Stomach (tissue), 9 donors: ENCODE measurements around the gene SS18. TPM values are rescaled to one million over a fixed set of nuclear protein-coding genes. Genes with fewer than 3 reads are reported as not detected.

Experiments used
- DNase-seq, 2 donors: peaks; one replicate each; pipeline versions ENCODE4 v3.0.0 to v3.0.0-alpha.2; 2013 to 2019
- H3K27ac ChIP-seq, 5 donors: fragments of 200-600 bp in 4 of 5; sonication (generic) in 4 of 5; one replicate each; pipeline ENCODE4 v1.5.1; 2013 to 2019; ENCODE audit warnings: mild to moderate bottlenecking in 1 of 5, moderate library complexity in 1 of 5
- H3K27me3 ChIP-seq, 3 donors: fragments of 200-600 bp; sonication (generic); one replicate each; pipeline ENCODE4 v1.5.1; 2017 to 2019; ENCODE audit warnings: mixed run types in 1 of 3
- H3K36me3 ChIP-seq, 4 donors: fragments of 200-600 bp; sonication (generic); 1 replicate in 3 of 4; 2 replicates in 1 of 4; pipeline ENCODE4 v1.5.1; 2016 to 2019
- H3K4me1 ChIP-seq, 4 donors: fragments of 200-600 bp; sonication (generic); one replicate each; pipeline ENCODE4 v1.5.1; 2016 to 2019
- H3K4me3 ChIP-seq, 4 donors: fragments of 200-600 bp; sonication (generic) in 3 of 4; one replicate each; pipeline ENCODE4 v1.5.1; 2016 to 2019; ENCODE audit warnings: mild to moderate bottlenecking in 1 of 4
- H3K9me3 ChIP-seq, 4 donors: fragments of 200-600 bp; sonication (generic); one replicate each; pipeline ENCODE4 v1.5.1; 2016 to 2019
- EP300 ChIP-seq: sonication (generic); formaldehyde crosslinking; IDR thresholded peaks from one replicate; pipeline ENCODE4 v1.6.1; 2017; ENCODE audit warnings: antibody characterized with exemption
- POLR2A ChIP-seq, 4 donors: fragments of 450-650 bp; IDR thresholded peaks; one replicate each; pipeline ENCODE4 v1.6.1; 2016; ENCODE audit warnings: antibody characterized with exemption in 4 of 4, control low read depth in 2 of 4, mild to moderate bottlenecking in 1 of 4, moderate library complexity in 1 of 4
- POLR2AphosphoS5 ChIP-seq, 3 donors: sonication (generic); formaldehyde crosslinking; IDR thresholded peaks; one replicate each; pipeline ENCODE4 v1.6.1; 2016; ENCODE audit warnings: antibody characterized with exemption in 3 of 3
- WGBS, 5 donors: extraction: QIAGEN DNeasy Blood & Tissue Kit in 3 of 5; methylation state at CpG; one replicate each; pipeline versions ENCODE4 v1.1.5 to v1.1.7; 2013 to 2018; 5-methylcytosine and 5-hydroxymethylcytosine counted together
- intact Hi-C: fragments of 100-400 bp; cut with DNase I; formaldehyde crosslinking; loops from one replicate; pipeline ENCODE4 v1.15.1; 2023; ENCODE audit warnings: low total_unique reads
- polyA plus RNA-seq, 3 donors: library from polyadenylated mRNA; stranded (reverse); fragments of 200-250 nt; gene quantifications; one replicate each; pipeline ENCODE4 v1.2.3, GENCODE V29; 2013
- total RNA-seq, 5 donors: library from RNA; depleted of rRNA; stranded (reverse); fragments of >200 nt; gene quantifications; one replicate each; pipeline versions ENCODE4 v1.1.0 to v1.2.3, GENCODE V29; 2014 to 2016
- TF ChIP-seq, protein P1 (sequence below), 7 experiments: fragments of 450-650 bp in 4 of 7; fragments of 200-600 bp in 3 of 7; sonication (generic) in 3 of 7; IDR thresholded peaks; one replicate each; pipeline ENCODE4 v1.5.1; 2016 to 2019; ENCODE audit warnings: antibody characterized with exemption in 7 of 7, control low read depth in 2 of 7, mild to moderate bottlenecking in 1 of 7
- donor health status: healthy with polysubstance abuse.
- donor health status: Bipolar disorder and iron deficiency.
- donor health status: healthy.

SS18 gene
- total and polyA plus RNA-seq, 8 donors: 24.6 to 138 (median 37.8) TPM

DNA sequence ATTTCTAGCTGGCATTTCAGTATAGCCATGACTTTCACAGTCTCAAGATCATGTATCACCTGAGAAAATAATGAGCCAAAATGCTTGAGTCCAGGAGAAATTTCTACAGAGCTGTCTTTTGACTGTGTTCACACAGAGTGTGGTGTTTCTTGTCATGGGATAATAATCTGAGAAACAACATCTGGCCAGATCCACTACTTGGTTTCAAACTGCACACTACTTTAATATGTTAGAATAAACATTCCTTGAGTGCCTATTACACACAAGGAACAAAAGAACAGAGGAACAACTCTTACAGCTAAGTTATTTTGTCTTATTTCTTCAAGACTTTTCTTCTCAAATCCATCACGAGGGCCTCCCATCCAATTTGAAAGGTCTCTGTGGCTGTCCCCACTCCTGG lies 108.3 kb downstream of the SS18 start:
- Histone ChIP-seq H3K4me1 (no peaks in the 10 kb centered on the region), H3K27ac (no peak overlapping the region), H3K36me3 (no peaks in the 10 kb centered on the region), H3K4me3 (no peak overlapping the region), H3K27me3 (no peaks in the 10 kb centered on the region), H3K9me3 (no peaks in the 10 kb centered on the region)
- 35 to 64% (median 52%) methylated on average over 1 of the region's 1 CpG for WGBS, 5 donors
- TF ChIP-seq, protein P1, sequence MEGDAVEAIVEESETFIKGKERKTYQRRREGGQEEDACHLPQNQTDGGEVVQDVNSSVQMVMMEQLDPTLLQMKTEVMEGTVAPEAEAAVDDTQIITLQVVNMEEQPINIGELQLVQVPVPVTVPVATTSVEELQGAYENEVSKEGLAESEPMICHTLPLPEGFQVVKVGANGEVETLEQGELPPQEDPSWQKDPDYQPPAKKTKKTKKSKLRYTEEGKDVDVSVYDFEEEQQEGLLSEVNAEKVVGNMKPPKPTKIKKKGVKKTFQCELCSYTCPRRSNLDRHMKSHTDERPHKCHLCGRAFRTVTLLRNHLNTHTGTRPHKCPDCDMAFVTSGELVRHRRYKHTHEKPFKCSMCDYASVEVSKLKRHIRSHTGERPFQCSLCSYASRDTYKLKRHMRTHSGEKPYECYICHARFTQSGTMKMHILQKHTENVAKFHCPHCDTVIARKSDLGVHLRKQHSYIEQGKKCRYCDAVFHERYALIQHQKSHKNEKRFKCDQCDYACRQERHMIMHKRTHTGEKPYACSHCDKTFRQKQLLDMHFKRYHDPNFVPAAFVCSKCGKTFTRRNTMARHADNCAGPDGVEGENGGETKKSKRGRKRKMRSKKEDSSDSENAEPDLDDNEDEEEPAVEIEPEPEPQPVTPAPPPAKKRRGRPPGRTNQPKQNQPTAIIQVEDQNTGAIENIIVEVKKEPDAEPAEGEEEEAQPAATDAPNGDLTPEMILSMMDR (IDR thresholded peaks at IDR 0.05): no peak
- TF ChIP-seq POLR2A (IDR thresholded peaks at IDR 0.05) (no peak), EP300 (no peak), POLR2AphosphoS5 (IDR thresholded peaks at IDR 0.05) (no peak)
- peak in 1 of 2 donors; percentile 23 for DNase-seq
- intact Hi-C loops: no loop called here

DNA sequence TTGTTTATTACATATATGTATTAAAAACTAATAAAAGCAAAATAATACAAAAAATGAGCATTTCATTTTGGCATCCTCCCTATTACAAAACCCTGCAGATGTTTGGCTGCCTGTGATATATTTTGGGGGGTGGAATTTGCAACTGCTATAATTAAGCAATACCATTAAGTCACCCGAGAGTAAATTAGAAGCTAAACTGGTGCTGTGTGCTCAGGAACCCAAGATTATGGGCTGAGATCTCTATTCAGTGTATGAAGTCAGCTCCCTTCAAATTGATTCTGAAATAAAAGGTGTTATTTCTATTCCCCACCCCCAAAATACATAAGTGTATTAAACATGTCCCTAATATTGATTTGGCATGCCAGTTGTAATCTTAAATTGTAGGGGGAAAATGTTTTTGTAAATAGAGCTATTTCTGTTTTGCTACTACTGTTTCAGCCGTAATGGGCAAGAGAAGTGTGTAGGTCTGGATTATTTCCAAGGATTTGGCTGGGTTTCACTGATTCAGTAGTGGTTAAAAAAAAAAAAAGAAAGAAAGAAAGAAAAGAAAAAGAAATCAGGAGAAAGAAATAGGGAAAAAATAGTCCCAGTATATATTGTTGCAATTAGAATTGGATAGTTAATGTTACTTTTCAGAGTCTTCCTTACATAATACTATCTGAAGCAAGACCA lies 110.9 kb downstream of the SS18 start:
- Histone ChIP-seq H3K4me3 (no peak overlapping the region), H3K9me3 (no peaks in the 10 kb centered on the region), H3K27me3 (no peaks in the 10 kb centered on the region), H3K4me1 (no peaks in the 10 kb centered on the region), H3K36me3 (no peaks in the 10 kb centered on the region), H3K27ac (no peak overlapping the region)
- WGBS, 5 donors: 43 to 53% (median 51%) methylated on average over 2 of the region's 2 CpGs
- DNase-seq: peak in 1 of 2 donors; percentile 7
- intact Hi-C loops: no loop called here
- TF ChIP-seq EP300 (no peak), POLR2AphosphoS5 (IDR thresholded peaks at IDR 0.05) (no peak), POLR2A (IDR thresholded peaks at IDR 0.05) (no peak)
- TF ChIP-seq, protein P1 (IDR thresholded peaks at IDR 0.05): no peak

- H3K4me3 ChIP-seq: no peak overlapping the region
- no peaks in the 10 kb centered on the region for H3K27me3 ChIP-seq
- H3K36me3 ChIP-seq: no peaks in the 10 kb centered on the region
- intact Hi-C loops: no loop called here
- no peaks in the 10 kb centered on the region for H3K9me3 ChIP-seq
- no peaks in the 10 kb centered on the region for H3K4me1 ChIP-seq
- WGBS, 5 donors: 49 to 71% (median 69%) methylated on average over 2 of the region's 2 CpGs
- DNase-seq: no peak
- H3K27ac ChIP-seq: no peak overlapping the region
- TF ChIP-seq POLR2AphosphoS5 (IDR thresholded peaks at IDR 0.05) (no peak), POLR2A (IDR thresholded peaks at IDR 0.05) (no peak), EP300 (no peak)
- TF ChIP-seq, protein P1 (IDR thresholded peaks at IDR 0.05): no peak
Observed at GRCh38 chr18:25976554-25976953, 113.9 kb downstream of the SS18 start.

- Histone ChIP-seq H3K27ac (no peak overlapping the region), H3K36me3 (no peaks in the 10 kb centered on the region), H3K27me3 (no peaks in the 10 kb centered on the region), H3K9me3 (no peaks in the 10 kb centered on the region), H3K4me3 (no peak overlapping the region), H3K4me1 (no peaks in the 10 kb centered on the region)
- DNase-seq: no peak
- WGBS, 5 donors: 53 to 71% (median 57%) methylated on average over 1 of the region's 1 CpG
- TF ChIP-seq POLR2A (IDR thresholded peaks at IDR 0.05): no peak
- no peak for TF ChIP-seq EP300
- TF ChIP-seq POLR2AphosphoS5 (IDR thresholded peaks at IDR 0.05): no peak
- TF ChIP-seq, protein P1 (IDR thresholded peaks at IDR 0.05): no peak
- intact Hi-C loops: no loop called here
Observed at GRCh38 chr18:25974630-25975077, 115.8 kb downstream of the SS18 start.

Other genes with a start within 250 kb of the SS18 start
- not detected for gene PSMA8, start 43.3 kb upstream of the SS18 start, total RNA-seq
- gene PSMA8, start 43.3 kb upstream of the SS18 start, polyA plus RNA-seq: under 1 TPM in 2 of 3 donors, not detected in 1; 0.10 to 0.31 TPM
- 10 to 100 TPM in 2 of 5 donors, 1 to 10 TPM in 2, under 1 TPM in 1; 0.58 to 33.6 (median 7.0) TPM for gene TAF4B, start 135.8 kb upstream of the SS18 start, total RNA-seq
- 1 to 10 TPM; 1.2 to 3.2 (median 2.2) TPM for gene TAF4B, start 135.8 kb upstream of the SS18 start, polyA plus RNA-seq